ENCODE data around the gene ADI1.
"Not testable (repeated sequence)": the region's sequence is repeated elsewhere in the genome, so short reads cannot be mapped to it uniquely, and the experiment has no call there.

The ADI1 gene

GRCh38 chr2:3492475-3492787 lies 26.9 kb downstream of the ADI1 start:
- DNase-seq: not testable (repeated sequence)

GRCh38 chr2:3491716-3492474 lies 27.4 kb downstream of the ADI1 start:
- DNase-seq: no peak

- DNase-seq: no peak
These were observed 28.0 kb downstream of the ADI1 start for GRCh38 chr2:3491306-3491705.

- no peak for DNase-seq
These were observed 28.9 kb downstream of the ADI1 start for GRCh38 chr2:3490191-3491170.

GRCh38 chr2:3489764-3490115 lies 29.6 kb downstream of the ADI1 start:
- no peak for DNase-seq

- no peak for DNase-seq
These were observed 30.2 kb downstream of the ADI1 start for GRCh38 chr2:3488855-3489763.

GRCh38 chr2:3488061-3488531 lies 31.2 kb downstream of the ADI1 start:
- no peak for DNase-seq

GRCh38 chr2:3487432-3487831 lies 31.9 kb downstream of the ADI1 start:
- no peak for DNase-seq

- DNase-seq: no peak
These were observed 32.3 kb downstream of the ADI1 start for GRCh38 chr2:3487028-3487425.

- DNase-seq: no peak
These were observed 33.0 kb downstream of the ADI1 start for GRCh38 chr2:3486047-3487027.

GRCh38 chr2:3485166-3485565 lies 34.2 kb downstream of the ADI1 start:
- no peak for DNase-seq

GRCh38 chr2:3483986-3484960 lies 35.1 kb downstream of the ADI1 start:
- no peak for DNase-seq

GRCh38 chr2:3483227-3483985 lies 35.9 kb downstream of the ADI1 start:
- DNase-seq: peak; percentile 13

GRCh38 chr2:3482363-3482821 lies 36.9 kb downstream of the ADI1 start:
- no peak for DNase-seq

GRCh38 chr2:3481736-3482362 lies 37.5 kb downstream of the ADI1 start:
- DNase-seq: no peak

GRCh38 chr2:3481011-3481400 lies 38.3 kb downstream of the ADI1 start:
- DNase-seq: no peak

GRCh38 chr2:3480352-3481010 lies 38.9 kb downstream of the ADI1 start:
- DNase-seq: no peak
